Lung (tissue), 12 donors: ENCODE results near the gene KCTD21. TPM values are rescaled to one million over a fixed set of nuclear protein-coding genes. Genes with fewer than 3 reads are reported as not detected.
"Not testable (repeated sequence)": the region's sequence is repeated elsewhere in the genome, so short reads cannot be mapped to it uniquely, and the experiment has no call there.

Source experiments
- ATAC-seq: fragments of 200-7000 bp; cut with Tn5 transposase; one replicate; pipeline ENCODE4 v1.9.1; 2020; ENCODE audit warnings: moderate number of reproducible peaks; ENCODE audit not compliant: insufficient read depth, low FRiP score
- DNase-seq, 3 donors: peaks; one replicate each; pipeline ENCODE4 v3.0.0-alpha.2; 2013 to 2017
- H3K27ac ChIP-seq, 2 donors: one replicate each; pipeline ENCODE4 v1.5.1; 2013; ENCODE audit warnings: mild to moderate bottlenecking in 2 of 2, moderate library complexity in 2 of 2, control low read depth in 1 of 2, inconsistent platforms in 1 of 2, low read depth in 1 of 2, low read length in 1 of 2
- H3K27me3 ChIP-seq, 3 donors: one replicate each; pipeline ENCODE4 v1.5.1; 2013; ENCODE audit warnings: low read length in 2 of 3; ENCODE audit not compliant: control insufficient read depth in 3 of 3, insufficient read depth in 3 of 3
- H3K36me3 ChIP-seq, 4 donors: one replicate each; pipeline ENCODE4 v1.5.1; 2013; ENCODE audit warnings: low read length in 4 of 4, mild to moderate bottlenecking in 1 of 4, moderate library complexity in 1 of 4; ENCODE audit not compliant: control insufficient read depth in 4 of 4, insufficient read depth in 4 of 4
- H3K4me1 ChIP-seq, 5 donors: one replicate each; pipeline ENCODE4 v1.5.1; 2013; ENCODE audit warnings: low read length in 5 of 5, mild to moderate bottlenecking in 2 of 5, moderate library complexity in 1 of 5; ENCODE audit not compliant: control insufficient read depth in 5 of 5, insufficient read depth in 5 of 5
- H3K4me3 ChIP-seq: one replicate; pipeline ENCODE4 v1.5.1; 2013; ENCODE audit warnings: mild to moderate bottlenecking, control low read depth, moderate library complexity
- H3K9ac ChIP-seq, 2 donors: one replicate each; pipeline ENCODE4 v1.5.1; 2013; ENCODE audit warnings: low read length in 2 of 2, control low read depth in 1 of 2; ENCODE audit not compliant: insufficient read depth in 1 of 2
- H3K9me3 ChIP-seq, 4 donors: one replicate each; pipeline ENCODE4 v1.5.1; 2013; ENCODE audit warnings: low read length in 3 of 4, mild to moderate bottlenecking in 1 of 4, moderate library complexity in 1 of 4; ENCODE audit not compliant: control insufficient read depth in 4 of 4, insufficient read depth in 3 of 4
- CTCF ChIP-seq: IDR thresholded peaks from 2 replicates; pipeline ENCODE4 v1.5.1; 2012; ENCODE audit warnings: mild to moderate bottlenecking; ENCODE audit errors: control extremely low read depth, extremely low read depth
- WGBS, 2 donors: extraction: QIAGEN DNeasy Blood & Tissue Kit; methylation state at CpG; one replicate each; pipeline ENCODE4 v1.1.7; 2013; 5-methylcytosine and 5-hydroxymethylcytosine counted together
- polyA plus RNA-seq, 2 donors: library from polyadenylated mRNA; stranded (reverse); fragments of 200-250 nt; gene quantifications; one replicate each; pipeline ENCODE4 v1.2.1, GENCODE V29; 2013
- total RNA-seq, 2 donors: library from RNA; depleted of rRNA in 1 of 2; stranded (reverse); fragments of >200 nt in 1 of 2; gene quantifications; one replicate each; pipeline ENCODE4 v1.2.1, GENCODE V29; 2014 to 2021
- donor health status: control.
- donor health status: control.
- donor health status: Bipolar disorder and iron deficiency.
- donor health status: healthy.
- donor health status: DM: yes; HTN: yes; CAD: no.

Gene KCTD21
- total and polyA plus RNA-seq, 4 donors, result 4.1 to 10.8 (median 7.5) TPM

- no peaks in the 10 kb centered on the region for H3K27me3 ChIP-seq
- ATAC-seq (no peak), DNase-seq (no peak)
- H3K4me1 ChIP-seq, result no peaks in the 10 kb centered on the region
- H3K9me3 ChIP-seq, result no peaks in the 10 kb centered on the region
- H3K9ac ChIP-seq, result no peak overlapping the region
- no peak for TF ChIP-seq CTCF
- peaks cover 9 to 42% (median 24%) of the 10 kb centered on the region in 4 donors for H3K36me3 ChIP-seq
- no peak overlapping the region for H3K4me3 ChIP-seq
- H3K27ac ChIP-seq, result no peak overlapping the region
- WGBS, 2 donors, result 95 to 96% methylated on average over 7 of the region's 7 CpGs
These were observed 36.5 kb upstream of the KCTD21 start for GRCh38 chr11:78224906-78225420.

GRCh38 chr11:78224506-78224905 is 36.1 kb upstream of the KCTD21 start:
- ATAC-seq (no peak), DNase-seq (peak in 1 of 3 donors; percentile 4)
- Histone ChIP-seq H3K27ac (no peak overlapping the region), H3K9me3 (no peaks in the 10 kb centered on the region), H3K4me1 (no peaks in the 10 kb centered on the region), H3K9ac (no peak overlapping the region), H3K4me3 (no peak overlapping the region), H3K27me3 (no peaks in the 10 kb centered on the region), H3K36me3 (peaks cover 9 to 46% (median 26%) of the 10 kb centered on the region in 4 donors)
- no peak for TF ChIP-seq CTCF
- 90 to 95% methylated on average over 4 of the region's 4 CpGs for WGBS, 2 donors

GRCh38 chr11:78223320-78223954 is 35.0 kb upstream of the KCTD21 start:
- no peaks in the 10 kb centered on the region for H3K27me3 ChIP-seq
- no peak for ATAC-seq
- no peak overlapping the region for H3K9ac ChIP-seq
- H3K27ac ChIP-seq, result no peak overlapping the region
- no peaks in the 10 kb centered on the region for H3K9me3 ChIP-seq
- H3K4me1 ChIP-seq, result no peaks in the 10 kb centered on the region
- peak in 1 of 3 donors; percentile 7 for DNase-seq
- TF ChIP-seq CTCF, result no peak
- no peak overlapping the region for H3K4me3 ChIP-seq
- 86 to 91% methylated on average over 9 of the region's 9 CpGs for WGBS, 2 donors
- H3K36me3 ChIP-seq, result peaks cover 15 to 57% (median 29%) of the 10 kb centered on the region in 4 donors

GRCh38 chr11:78222726-78223125 is 34.3 kb upstream of the KCTD21 start:
- H3K27ac ChIP-seq, H3K9ac ChIP-seq, H3K9me3 ChIP-seq, ATAC-seq, H3K4me1 ChIP-seq, H3K27me3 ChIP-seq, H3K4me3 ChIP-seq: not testable (repeated sequence)
- WGBS, 2 donors, result 86 to 91% methylated on average over 10 of the region's 10 CpGs
- H3K36me3 ChIP-seq, result peaks cover 15 to 64% (median 29%) of the 10 kb centered on the region in 4 donors
- peak in 1 of 3 donors; percentile 8 for DNase-seq
